ENCODE results near the gene PAPOLB.

Gene PAPOLB

DNA sequence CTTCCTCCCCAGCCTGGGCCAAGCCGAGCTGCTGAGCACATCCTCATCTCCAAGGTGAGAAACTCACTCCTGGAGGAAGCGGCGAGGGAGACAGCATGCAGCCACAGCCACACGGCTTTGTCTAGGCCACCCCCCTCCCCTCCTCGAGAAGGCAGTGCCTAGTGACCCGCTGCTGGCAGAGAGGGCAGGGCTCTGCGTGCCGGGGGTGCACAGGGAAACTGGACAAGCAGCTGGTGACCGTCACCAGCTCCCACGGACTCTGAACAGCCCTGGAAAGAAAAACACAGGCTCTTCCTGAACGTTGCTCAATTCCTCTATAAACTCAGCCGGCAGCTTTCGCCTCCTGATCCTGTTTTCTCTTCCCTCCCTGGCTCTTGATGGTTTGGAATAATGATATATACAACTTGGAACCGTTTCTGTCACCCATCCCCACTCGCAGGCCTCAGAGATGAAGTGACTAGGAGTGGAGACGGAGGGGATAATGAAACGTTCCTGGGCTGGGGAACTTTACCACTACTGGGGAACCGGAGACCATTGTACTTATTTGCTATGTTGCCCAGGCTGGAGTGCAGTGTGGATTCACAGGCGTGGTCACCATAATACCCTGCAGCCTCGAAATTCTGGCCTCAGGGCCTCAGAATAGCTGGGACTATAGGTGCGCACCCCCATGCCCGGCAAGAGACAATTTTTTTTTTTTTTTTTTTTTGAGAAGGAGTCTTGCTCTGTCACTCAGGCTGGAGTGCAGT is 19.3 kb downstream of the PAPOLB start:
- DNase-seq (ENCODE audit: low read depth in 1 of 2, low spot score in 1 of 2) = no peak

DNA sequence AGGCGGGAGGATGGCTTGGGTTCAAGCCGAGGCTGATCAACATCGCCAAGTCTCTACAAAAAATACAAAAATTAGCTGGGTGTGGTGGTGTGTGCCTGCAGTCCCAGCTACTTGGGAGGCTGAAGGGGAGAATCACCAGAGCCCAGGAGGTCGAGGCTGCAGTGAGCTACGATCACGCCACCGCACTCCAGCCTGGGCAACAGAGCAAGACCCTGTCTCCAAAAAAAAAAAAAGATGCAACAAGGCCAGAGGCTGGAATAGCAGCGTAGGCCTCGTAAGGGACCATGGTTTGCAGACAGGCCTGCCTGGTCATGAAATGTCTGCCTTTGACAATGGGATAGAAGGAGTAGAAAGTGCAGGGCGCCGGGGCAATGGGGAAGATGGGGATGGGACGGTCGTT is 20.0 kb downstream of the PAPOLB start:
- no peak for DNase-seq (ENCODE audit: low read depth in 1 of 2, low spot score in 1 of 2)

DNA sequence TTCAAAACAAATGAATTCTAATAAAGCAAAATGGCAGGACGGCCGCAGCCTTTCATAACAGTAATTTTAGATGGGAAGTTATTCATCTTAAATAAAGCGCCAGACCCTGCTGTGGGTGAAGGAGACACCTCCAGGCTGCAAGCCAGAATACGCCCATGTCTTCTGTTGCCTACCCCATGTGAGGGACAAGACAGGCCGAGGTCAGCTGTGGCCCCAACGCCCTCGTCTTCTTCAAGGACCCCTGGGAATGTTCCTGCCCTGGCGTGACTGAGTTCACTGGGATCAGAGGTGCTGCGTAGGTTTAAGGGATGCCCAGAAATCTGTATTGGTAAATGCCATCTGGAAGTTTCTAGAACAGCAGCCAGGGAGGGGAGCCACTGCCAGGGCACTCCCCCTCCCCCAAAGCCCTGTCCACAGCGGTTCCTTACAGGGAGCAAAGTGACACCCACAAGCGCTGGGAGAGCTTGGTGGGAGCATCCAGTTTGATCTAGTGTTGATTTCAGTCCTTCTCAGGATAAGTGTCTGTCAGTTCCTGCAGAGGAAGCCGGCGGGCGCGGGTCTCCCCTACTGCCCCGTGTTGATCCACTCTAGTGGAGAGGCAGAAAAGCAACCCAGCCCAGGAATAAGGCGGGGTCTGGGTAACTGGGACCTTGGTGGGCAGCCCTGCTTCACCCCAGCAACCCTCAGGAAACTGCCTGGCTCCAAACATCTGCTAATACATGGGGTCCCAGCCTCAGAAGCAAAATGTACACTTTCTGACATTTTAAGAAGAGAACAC is 20.6 kb downstream of the PAPOLB start:
- DNase-seq (ENCODE audit: low read depth in 1 of 2, low spot score in 1 of 2) = no peak

DNA sequence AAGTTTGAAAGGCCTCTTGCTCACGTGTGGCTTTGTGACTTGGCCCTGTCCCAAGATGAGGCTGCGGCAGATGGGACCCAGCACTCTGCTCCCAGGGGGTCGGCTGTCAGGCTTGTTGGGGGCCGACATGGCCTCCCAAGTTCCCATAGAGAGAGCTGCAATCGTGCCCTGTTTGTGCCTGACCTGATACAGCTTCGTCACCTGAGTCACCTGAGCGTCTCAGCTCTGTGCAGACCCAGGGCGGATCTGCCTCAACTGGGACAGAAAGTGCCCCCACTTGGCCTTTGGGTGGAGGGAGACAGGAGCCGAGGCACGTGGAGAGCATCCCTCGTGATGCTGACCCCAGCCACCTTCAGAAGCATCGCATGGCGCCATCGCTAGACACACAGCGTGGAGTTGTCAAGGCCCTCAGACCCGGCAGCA is 21.7 kb downstream of the PAPOLB start:
- no peak for DNase-seq (ENCODE audit: low read depth in 1 of 2, low spot score in 1 of 2)

DNA sequence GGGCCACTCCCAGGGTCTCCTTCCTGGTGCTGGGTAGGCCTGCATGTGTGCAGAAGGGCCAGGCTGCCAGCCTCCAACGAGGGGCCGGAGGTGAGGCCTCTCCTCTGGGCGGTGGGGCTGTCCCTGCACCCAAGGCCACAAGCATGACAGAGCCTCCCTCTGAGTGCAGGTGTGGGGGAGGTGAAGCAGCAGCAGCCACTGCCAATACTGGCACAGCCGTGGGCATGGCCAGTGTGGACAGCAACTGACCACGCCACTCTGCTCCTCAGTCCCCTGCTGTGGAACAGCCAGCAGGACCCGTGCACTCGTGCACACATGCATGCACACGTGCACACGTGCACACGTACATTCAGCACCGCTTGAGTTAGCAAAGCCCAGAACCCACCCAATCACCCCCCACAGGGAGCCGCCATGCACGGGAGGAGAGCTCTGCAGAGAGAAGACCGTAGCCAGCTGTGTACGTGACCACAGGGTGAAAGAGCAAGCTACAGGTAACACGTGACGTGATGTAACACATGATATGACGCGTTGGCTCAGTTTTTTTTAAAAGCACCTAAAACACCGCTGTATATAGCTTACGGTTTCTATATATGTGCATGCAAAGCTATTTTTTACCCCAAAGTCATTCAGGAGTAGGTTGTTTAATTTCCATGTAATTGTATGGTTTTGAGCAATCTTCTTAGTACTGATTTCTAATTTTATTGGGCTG is 23.1 kb downstream of the PAPOLB start:
- no peak for DNase-seq (ENCODE audit: low read depth in 1 of 2, low spot score in 1 of 2)

DNA sequence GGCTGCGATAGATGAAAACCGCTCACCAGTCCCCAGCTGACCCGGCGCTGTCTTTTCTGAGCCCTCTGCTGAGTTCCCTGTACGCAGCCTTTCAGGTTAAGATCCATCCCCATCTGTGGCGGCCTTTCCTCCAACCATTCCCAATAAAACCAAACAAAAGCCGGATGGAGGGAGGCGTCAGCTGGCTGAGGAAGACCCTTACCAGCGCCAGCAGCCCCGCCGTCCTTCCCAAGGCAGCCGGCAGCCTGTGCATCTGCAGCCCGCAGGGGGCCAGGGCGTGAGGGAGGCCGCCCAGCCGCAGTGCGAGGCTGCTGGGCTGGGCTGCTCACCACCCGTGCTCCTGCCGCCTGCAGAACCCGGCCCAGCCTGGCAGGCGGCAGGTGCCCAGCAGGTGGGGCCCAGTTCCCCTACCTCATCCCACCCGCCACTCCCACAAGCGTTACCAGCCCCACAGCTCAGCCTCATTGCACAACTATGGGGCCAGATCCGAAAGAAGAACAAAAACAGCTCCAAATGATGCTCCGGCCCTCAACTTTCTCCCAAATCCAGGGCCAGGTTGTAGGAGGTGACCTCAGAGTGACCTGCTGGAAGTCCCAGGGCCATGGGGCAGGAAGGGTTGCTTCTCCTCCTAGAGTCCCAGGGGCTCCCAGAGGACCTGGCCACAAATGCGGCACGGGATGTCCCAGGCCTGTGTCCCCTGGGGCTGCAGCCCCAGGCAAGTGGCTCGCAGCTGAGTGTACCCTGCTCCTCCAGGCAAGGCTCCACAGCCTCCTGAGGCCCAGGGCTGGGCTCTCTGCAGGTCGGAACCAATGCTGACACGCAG is 23.8 kb downstream of the PAPOLB start:
- no peak for DNase-seq (ENCODE audit: low read depth in 1 of 2, low spot score in 1 of 2)

DNA sequence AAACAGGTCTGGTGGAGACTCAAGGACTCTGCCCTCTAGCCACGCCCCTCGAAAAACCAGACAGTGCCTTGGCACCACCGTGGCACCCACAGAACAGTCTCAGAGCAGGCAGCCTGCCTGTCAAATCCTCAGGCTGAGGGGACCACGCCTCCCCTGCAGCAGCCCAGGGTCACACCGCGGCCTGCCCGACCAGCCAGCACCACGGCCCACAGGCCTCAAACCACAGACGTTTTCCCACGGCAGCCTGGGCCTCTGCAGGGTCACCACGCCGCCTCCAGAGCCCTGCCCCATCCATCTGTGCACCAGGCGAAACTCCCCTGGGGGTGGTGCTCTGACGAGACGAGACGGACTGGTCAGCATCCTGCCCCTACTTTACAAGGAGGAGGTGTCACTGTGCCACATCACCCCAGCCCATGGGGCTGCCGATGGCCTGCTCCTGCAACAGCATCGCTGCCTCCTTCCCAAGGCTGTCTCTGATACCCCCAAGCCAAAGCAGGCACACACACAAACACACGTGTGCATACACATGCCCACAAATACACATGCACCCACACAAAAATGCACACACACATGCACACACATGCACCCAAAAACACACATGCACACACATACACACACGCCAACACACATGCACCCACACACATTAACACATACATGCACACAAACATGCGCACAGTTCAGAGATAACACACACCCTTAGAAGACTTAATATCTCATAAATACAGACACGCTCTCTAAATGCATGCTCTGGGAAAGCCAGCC is 24.6 kb downstream of the PAPOLB start:
- DNase-seq (ENCODE audit: low read depth in 1 of 2, low spot score in 1 of 2) = no peak

DNA sequence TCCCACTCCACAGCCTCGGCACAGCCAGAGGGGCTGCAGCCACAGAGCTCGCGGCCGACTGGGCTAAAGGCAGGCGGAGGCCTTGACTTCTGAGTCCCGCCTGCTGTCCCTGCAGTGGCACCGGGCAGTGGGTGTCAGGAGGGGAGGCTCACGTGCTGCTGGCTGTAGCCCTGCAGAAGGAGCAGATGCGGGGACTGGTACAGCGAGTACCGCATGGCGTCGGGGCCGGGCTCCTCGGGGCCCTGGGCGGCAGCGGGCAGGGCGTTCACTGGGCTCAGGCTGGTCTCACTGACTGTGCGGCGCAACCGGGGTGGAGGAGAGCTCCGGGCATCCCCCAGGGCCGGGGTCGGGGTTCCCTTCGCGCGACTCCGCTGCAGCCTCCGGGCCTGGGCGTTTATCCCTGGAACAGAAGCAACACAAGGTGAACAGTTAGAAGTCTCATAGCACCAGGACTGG is 25.6 kb downstream of the PAPOLB start:
- DNase-seq (ENCODE audit: low read depth in 1 of 2, low spot score in 1 of 2) = no peak

DNA sequence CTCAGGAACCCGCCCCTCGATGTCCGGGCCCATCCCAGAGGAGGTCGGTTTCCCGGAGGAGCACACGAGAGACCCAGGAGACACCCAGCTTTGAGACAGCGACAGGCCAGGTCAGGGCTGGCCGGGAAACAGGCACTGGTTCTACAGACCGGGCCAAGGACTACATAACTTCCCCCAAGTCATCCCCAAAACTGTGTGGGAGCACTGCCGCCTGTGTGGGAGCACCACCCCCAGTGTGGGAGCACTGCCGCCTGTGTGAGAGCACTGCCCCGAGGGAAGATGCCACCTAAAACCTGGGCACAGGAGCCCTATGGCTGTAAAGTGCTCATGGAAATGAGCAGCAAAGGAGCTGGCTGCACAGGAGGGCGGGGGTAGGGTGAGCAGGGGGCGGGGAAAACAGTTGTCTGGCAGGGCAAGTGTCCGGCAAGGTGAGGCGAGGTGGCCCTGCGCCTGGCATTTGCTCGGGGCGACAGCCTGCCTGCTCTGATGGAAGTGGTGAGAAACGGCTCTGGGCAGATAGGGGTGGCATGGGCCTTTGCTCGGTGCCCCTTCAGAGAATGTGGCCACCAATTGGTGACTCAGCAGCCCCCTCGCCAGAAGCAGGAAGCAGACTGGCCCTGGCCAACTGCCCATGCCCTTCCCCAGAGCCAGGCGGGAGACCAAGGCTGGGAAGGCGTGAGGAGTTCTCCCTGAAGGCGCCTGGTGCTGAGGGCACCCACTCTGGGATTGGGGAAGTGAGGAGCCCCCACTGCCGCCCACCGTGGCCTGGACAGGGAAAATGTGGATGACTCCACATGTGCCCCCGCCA is 26.2 kb downstream of the PAPOLB start:
- no peak for DNase-seq (ENCODE audit: low read depth in 1 of 2, low spot score in 1 of 2)

DNA sequence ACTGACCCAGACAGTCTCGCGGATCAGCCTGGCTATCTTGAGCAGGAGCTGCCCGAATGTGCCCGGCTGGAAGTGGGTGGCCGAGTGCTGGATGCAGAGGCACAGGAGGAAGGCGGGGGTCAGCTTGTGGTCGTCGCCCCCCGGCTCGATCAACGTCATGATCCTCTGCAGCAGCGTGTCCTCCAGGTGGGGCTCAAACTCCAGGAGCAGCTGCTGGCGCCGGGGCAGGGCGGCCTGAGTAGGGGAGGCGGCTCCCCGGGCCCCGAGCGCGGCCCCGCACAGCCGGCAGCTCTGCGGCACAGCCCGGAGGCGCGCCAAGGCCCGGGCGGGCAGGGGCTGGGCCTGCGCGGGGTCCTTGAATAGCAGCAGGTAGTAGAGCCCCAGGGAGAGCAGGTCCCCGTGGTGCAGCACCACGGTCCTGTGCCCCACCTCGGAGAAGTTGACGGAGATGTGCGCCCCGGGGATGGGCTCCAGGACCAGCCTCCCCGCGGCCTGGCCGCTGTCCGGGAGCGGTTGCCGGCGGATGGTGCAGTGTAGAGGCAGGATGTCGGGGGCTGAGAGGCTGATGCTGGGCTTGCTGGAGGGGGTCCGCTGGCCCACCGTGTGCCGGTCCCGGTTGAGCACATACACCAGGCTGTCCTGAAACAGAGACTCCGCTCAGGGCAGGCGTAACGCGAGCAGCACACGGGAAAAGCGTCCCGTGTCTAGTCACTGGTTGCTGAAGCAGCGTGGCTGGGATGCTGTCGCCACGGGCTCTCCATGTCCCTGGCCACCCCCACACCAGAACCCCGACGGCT is 27.0 kb downstream of the PAPOLB start:
- no peak for DNase-seq (ENCODE audit: low read depth in 1 of 2, low spot score in 1 of 2)

DNA sequence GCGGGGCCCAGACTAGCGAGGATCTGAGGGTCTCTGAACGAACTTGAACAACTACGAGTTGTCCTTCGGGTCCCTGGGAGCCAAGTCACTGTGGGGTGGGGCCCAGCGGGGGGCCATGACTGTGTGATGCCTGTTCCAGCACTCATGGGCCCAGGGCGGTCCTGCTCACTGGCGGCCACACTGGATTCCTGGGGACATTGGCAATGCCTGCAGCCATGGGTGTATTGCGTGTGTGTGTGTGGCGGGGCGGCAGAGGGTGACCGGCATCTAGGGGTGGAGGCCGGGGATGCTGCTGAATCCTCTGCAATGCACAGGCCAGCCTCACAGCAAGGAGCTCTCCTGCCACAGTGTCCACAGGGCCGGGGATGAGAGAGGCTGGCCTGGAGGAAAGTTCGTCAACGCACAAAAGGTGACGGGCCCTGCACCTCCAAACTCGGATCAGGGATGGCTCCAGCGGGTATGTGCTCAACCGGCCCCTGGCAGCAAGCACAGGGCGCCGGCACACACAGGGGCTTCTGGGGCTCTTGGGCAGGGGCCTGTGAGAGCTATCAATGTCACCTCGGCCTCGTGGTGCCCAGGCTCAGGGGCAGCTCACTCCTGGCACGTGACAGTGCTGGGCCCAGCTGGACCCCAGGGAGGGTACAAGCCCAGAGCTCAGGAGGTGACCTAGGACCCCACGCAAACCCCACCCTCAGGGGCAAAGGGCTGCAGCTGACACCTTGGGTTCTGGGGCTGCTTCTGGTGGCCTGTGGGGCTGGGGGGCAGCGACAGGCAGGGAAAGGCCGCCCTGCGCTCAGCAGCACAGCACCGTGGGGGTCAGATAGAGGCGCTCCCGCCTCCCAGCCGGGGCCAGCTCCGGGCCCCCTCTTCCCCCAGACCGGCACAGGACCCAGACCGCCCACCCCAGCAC is 27.9 kb downstream of the PAPOLB start:
- no peak for DNase-seq (ENCODE audit: low read depth in 1 of 2, low spot score in 1 of 2)

DNA sequence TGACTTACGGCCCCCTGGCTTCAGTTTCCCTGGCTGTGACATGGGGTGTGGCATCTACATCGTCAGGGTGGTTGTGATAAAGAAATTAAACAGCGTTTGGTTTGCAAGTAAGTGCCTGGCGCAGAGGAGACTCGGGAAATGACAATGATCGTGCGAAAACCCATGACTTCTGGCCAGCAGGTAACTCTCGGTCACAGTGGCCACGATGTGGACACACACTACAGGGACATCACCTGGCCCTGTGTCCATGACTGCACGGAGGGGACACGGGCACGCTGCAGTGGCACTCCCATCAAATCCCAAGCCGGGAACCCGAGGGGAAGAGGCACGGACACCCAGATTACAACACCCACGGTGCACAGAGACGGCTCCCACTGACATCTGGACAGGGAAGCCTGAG is 28.7 kb downstream of the PAPOLB start:
- no peak for DNase-seq (ENCODE audit: low read depth in 1 of 2, low spot score in 1 of 2)

DNA sequence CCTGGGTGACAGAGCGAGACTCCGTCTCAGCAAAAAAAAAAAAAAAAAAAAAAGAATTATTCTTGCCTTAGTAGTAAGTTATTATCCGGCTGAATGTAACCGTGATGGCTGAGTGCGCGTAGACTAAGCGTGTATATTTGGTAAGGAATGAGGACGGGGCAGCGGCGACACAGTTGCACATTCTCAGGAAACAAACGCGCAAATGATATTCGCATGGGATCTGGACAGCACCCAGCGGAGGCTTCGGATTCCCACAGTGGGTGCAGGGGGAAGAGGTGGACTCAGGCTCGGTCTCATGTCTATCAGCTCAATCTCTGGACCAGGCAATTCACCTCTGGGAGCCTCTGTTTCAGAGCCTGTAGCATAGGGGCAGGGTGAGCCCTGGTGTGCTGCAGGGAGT is 29.1 kb downstream of the PAPOLB start:
- DNase-seq (ENCODE audit: low read depth in 1 of 2, low spot score in 1 of 2) = no peak

DNA sequence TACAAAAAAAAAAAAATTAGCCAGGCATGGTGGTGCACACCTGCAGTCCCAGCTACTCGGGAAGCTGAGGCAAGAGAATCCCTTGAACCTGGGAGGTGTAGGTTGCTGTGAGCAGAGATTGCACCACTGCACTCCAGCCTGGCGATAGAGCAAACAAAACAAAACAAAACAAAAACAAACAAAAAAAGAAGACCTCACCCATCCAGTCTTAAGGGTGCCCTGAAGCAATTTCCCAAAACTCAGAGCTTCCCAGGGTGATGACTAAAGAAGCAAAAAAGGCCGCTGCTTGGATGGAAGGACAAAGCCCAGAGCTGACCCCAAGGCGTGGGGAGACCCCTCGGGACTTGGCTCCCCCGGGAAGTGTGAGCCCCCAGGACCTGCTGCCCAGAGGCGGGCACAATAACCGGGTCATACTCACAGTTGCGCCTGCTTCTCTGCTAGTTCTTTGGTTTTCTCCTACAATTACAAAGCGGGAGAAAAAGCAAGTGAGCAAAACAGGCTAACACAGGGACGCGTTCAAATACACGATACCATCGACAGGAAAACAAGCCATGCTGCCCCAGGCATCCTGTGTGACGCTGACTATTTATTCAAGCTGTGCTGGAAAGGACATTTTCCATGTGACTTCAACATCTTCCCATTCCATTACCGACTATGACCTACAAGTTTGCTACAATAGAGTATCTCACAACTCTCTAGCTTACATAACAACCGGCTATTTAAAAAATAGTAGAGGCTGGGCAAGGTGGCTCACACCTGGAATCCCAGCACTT is 29.9 kb downstream of the PAPOLB start:
- DNase-seq (ENCODE audit: low read depth in 1 of 2, low spot score in 1 of 2) = no peak

DNA sequence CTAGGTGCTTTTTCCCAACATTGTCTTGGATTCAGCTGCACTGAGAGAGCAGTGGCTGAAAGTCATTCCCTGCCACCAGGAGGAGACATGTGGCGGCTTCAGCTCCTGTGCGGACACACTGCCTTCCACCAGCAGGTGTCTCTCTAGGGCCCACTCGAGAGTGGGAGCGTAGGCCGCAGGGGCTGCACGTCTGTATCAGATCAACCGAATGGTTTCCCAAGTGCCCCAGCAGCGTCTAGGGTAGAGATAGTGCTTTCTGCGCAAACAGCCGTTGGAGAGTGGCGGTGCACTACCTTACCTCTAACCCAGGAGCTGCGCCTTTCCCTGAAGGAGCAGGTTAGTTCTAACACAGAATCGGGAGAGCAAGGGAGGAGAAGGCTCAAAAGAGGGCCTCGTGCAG is 31.7 kb downstream of the PAPOLB start:
- no peak for DNase-seq (ENCODE audit: low read depth in 1 of 2, low spot score in 1 of 2)

DNA sequence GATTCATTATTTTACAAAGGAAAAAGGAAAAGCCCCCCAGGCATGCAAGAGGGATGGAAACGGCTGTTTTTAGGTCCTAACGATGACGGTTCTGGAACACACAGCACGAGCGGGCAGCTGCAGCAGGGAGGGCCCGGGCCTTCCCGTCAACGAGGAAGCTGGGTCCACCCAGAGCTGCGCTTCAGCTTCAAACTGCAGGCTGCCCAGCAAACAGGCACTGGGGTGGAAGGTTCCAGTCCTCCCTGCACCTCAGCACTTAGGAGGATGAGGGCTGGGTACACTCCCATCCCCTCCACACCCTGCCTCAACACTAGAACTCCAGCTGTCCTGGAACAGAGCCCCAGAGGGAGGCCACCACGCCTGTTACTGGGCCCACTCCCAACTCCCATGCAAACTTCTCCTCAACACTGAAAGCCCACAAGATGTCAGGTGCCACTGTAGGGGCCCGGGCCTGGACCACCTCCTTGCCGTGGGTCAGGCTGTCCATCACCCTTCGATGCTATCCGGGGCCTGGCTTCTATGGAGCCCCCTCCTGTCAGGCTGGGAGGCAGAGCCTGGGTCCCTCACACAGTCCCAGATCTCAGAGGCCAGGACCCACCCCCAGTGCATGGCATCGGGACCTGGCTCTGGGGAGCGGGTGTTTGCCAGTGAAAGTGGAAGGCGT is 33.0 kb downstream of the PAPOLB start:
- DNase-seq (ENCODE audit: low read depth in 1 of 2, low spot score in 1 of 2) = no peak
